Retinal pigment epithelial cell (primary cell): Measurements from ENCODE around the gene FAM200B.
A peak's percentile ranks its signal among the peaks of the same experiment; 100 is the strongest.
"Not testable (repeated sequence)": the region's sequence is repeated elsewhere in the genome, so short reads cannot be mapped to it uniquely, and the experiment has no call there.

ENCODE experiments used
- DNase-seq: peaks from one replicate; pipeline ENCODE4 v3.0.0-alpha.2; 2010; ENCODE audit warnings: low read depth
- H3K4me3 ChIP-seq: 2 replicates; pipeline ENCODE4 v1.5.1; 2011; ENCODE audit warnings: mild to moderate bottlenecking, low read length, control low read depth, moderate library complexity
- CTCF ChIP-seq: conservative IDR thresholded peaks from 2 replicates; pipeline ENCODE4 v1.5.1; 2011; ENCODE audit warnings: low read depth, low read length, control low read depth, inconsistent platforms

The FAM200B gene

DNA sequence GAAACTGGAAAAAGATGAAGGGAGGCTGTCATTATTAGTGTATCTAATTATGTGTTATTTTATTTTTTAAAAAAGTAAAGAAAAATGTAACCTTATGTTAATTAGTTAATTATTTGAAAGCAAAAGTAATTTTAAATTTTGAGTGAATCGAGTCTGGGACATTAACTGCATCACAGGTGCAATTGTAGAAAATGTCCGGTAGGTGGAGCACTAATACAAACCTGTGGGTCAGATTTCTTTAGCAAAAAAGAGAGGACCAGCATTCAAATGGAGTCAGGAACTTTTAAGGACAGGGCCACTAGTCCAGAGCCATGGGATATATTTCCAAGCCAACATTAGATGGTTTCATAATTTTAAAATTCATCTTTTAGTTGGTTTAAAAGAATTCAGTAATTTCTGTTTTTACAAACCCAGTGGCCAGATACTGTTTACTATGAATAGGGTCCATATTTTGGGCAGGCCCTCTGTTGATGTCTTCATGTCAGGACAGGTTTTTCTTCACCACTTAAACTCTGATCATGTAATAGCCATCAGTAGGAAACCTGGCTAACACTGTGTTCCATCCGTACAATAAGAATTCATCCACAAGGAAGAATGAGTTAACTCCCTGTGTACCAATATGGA lies 48.4 kb downstream of the FAM200B start:
- DNase-seq, result no peak
- peak; percentile 83 for TF ChIP-seq CTCF
- no peak overlapping the region for H3K4me3 ChIP-seq

GRCh38 chr4:15733061-15733460 lies 51.4 kb downstream of the FAM200B start:
- DNase-seq, H3K4me3 ChIP-seq: not testable (repeated sequence)

- no peak for DNase-seq
- H3K4me3 ChIP-seq, result no peak overlapping the region
- TF ChIP-seq CTCF, result no peak
These were observed 53.9 kb downstream of the FAM200B start for GRCh38 chr4:15735536-15735935.

- no peak for TF ChIP-seq CTCF
- H3K4me3 ChIP-seq, result no peak overlapping the region
- DNase-seq, result no peak
These were observed 55.0 kb downstream of the FAM200B start for GRCh38 chr4:15736514-15737050.

DNA sequence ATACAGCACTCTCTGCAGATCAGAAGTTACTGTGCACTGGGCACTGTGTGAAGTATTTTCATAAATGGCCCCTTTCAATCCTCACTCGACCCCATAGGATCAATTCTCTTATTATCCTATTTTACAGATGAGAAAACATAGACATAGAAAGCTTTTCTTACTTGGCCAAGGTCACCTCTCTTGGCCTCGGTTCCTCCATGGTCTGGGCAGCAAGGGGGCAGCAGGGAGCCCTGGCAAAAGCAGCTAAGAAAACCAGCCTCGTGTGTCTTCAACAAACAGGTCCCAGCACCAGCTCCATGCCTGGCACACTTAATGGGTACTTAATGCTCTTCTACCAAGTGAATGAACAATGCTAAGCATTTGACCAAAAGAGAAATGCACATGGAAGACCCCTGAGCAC lies 55.6 kb downstream of the FAM200B start:
- peak; percentile 23 for TF ChIP-seq CTCF
- no peak for DNase-seq

GRCh38 chr4:15738877-15739276 lies 57.2 kb downstream of the FAM200B start:
- H3K4me3 ChIP-seq, result no peak overlapping the region
- DNase-seq, result no peak
- TF ChIP-seq CTCF, result no peak

More for the DNA sequence above, 55.6 kb downstream of the FAM200B start:
- no peak overlapping the region for H3K4me3 ChIP-seq
